Measurements from ENCODE around the gene PDSS1.

DNA sequence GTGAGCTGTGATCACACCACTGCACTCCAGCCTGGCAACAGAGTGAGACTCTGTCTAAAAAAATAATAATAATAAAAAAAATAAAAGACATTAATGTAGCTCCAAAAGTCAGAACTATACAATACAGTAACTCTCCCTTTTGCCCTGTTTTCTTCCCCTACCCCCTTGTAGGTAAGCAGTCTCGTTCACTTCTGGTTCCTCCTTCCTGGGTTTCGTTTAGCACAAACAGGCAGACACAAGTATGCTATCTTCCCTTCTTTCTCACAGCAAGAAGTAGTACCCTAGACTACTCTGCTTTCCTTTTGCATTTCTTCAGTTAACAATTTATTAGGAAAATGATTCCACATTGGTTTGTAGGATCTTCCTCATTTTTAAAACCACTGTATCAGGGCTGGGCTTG is 33.1 kb downstream of the PDSS1 start:
- TF ChIP-seq, protein P1, sequence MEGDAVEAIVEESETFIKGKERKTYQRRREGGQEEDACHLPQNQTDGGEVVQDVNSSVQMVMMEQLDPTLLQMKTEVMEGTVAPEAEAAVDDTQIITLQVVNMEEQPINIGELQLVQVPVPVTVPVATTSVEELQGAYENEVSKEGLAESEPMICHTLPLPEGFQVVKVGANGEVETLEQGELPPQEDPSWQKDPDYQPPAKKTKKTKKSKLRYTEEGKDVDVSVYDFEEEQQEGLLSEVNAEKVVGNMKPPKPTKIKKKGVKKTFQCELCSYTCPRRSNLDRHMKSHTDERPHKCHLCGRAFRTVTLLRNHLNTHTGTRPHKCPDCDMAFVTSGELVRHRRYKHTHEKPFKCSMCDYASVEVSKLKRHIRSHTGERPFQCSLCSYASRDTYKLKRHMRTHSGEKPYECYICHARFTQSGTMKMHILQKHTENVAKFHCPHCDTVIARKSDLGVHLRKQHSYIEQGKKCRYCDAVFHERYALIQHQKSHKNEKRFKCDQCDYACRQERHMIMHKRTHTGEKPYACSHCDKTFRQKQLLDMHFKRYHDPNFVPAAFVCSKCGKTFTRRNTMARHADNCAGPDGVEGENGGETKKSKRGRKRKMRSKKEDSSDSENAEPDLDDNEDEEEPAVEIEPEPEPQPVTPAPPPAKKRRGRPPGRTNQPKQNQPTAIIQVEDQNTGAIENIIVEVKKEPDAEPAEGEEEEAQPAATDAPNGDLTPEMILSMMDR (IDR thresholded peaks at IDR 0.05; ENCODE audit: poor library complexity, severe bottlenecking): no peak
- TF ChIP-seq, protein P2, sequence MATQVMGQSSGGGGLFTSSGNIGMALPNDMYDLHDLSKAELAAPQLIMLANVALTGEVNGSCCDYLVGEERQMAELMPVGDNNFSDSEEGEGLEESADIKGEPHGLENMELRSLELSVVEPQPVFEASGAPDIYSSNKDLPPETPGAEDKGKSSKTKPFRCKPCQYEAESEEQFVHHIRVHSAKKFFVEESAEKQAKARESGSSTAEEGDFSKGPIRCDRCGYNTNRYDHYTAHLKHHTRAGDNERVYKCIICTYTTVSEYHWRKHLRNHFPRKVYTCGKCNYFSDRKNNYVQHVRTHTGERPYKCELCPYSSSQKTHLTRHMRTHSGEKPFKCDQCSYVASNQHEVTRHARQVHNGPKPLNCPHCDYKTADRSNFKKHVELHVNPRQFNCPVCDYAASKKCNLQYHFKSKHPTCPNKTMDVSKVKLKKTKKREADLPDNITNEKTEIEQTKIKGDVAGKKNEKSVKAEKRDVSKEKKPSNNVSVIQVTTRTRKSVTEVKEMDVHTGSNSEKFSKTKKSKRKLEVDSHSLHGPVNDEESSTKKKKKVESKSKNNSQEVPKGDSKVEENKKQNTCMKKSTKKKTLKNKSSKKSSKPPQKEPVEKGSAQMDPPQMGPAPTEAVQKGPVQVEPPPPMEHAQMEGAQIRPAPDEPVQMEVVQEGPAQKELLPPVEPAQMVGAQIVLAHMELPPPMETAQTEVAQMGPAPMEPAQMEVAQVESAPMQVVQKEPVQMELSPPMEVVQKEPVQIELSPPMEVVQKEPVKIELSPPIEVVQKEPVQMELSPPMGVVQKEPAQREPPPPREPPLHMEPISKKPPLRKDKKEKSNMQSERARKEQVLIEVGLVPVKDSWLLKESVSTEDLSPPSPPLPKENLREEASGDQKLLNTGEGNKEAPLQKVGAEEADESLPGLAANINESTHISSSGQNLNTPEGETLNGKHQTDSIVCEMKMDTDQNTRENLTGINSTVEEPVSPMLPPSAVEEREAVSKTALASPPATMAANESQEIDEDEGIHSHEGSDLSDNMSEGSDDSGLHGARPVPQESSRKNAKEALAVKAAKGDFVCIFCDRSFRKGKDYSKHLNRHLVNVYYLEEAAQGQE (IDR thresholded peaks at IDR 0.05; ENCODE audit: borderline replicate concordance): no peak
- no peak for TF ChIP-seq POLR2AphosphoS5 (IDR thresholded peaks at IDR 0.05)
